CD8-positive, alpha-beta memory T cell (primary cell): ENCODE results near the gene DDX1. TPM values are rescaled to one million over a fixed set of nuclear protein-coding genes. Genes with fewer than 3 reads are reported as not detected.

Experiments used
- CTCF ChIA-PET: fragments of 350-600 bp; sonication (Branson Sonifier 250); formaldehyde crosslinking; loops from one replicate; lab custom pipeline; 2021; ENCODE audit warnings: antibody characterized with exemption; lab: Charles Lee
- POLR2A ChIA-PET: fragments of 350-600 bp; sonication (Branson Sonifier 250); formaldehyde crosslinking; loops from one replicate; lab custom pipeline; 2021; ENCODE audit warnings: antibody characterized with exemption; lab: Charles Lee
- DNase-seq, 5 donors: peaks; one replicate each; pipeline versions ENCODE4 v3.0.0 to v3.0.0-alpha.2; 2020 to 2022; ENCODE audit warnings: mixed read lengths in 1 of 5
- H3K27ac ChIP-seq: one replicate; pipeline ENCODE4 v1.7.0; 2013; ENCODE audit warnings: low read depth, mild to moderate bottlenecking, low read length, moderate library complexity
- H3K27me3 ChIP-seq: 2 replicates; pipeline ENCODE4 v1.7.0; 2013; ENCODE audit warnings: low read length, mild to moderate bottlenecking; ENCODE audit not compliant: insufficient read depth, poor library complexity, severe bottlenecking
- H3K36me3 ChIP-seq: 2 replicates; pipeline ENCODE4 v1.7.0; 2013; ENCODE audit warnings: mild to moderate bottlenecking, low read length, moderate library complexity; ENCODE audit not compliant: insufficient read depth
- H3K4me1 ChIP-seq: 2 replicates; pipeline ENCODE4 v1.7.0; 2013; ENCODE audit warnings: mild to moderate bottlenecking, low read length, moderate library complexity; ENCODE audit not compliant: insufficient read depth
- H3K4me3 ChIP-seq: 2 replicates; pipeline ENCODE4 v1.7.0; 2013; ENCODE audit warnings: mild to moderate bottlenecking, low read length
- H3K9me3 ChIP-seq: 2 replicates; pipeline ENCODE4 v1.7.0; 2013; ENCODE audit warnings: mild to moderate bottlenecking, low read length
- H3K27ac Mint-ChIP-seq, 8 donors: one replicate each; pipeline ENCODE4 v1.8.0; 2020 to 2021; ENCODE audit warnings: mixed read lengths in 8 of 8, mild to moderate bottlenecking in 6 of 8, inconsistent platforms in 3 of 8, moderate library complexity in 3 of 8
- H3K27me3 Mint-ChIP-seq, 2 donors: one replicate each; pipeline ENCODE4 v1.8.0; 2020 to 2021; ENCODE audit warnings: mixed read lengths in 2 of 2, mild to moderate bottlenecking in 1 of 2, moderate library complexity in 1 of 2
- H3K36me3 Mint-ChIP-seq, 3 donors: one replicate each; pipeline ENCODE4 v1.8.0; 2020 to 2021; ENCODE audit warnings: mixed read lengths in 3 of 3, inconsistent platforms in 1 of 3, mild to moderate bottlenecking in 1 of 3
- H3K4me1 Mint-ChIP-seq, 3 donors: one replicate each; pipeline ENCODE4 v1.8.0; 2020 to 2021; ENCODE audit warnings: mixed read lengths in 3 of 3, inconsistent platforms in 1 of 3, mild to moderate bottlenecking in 1 of 3
- H3K4me3 Mint-ChIP-seq, 7 donors: one replicate each; pipeline ENCODE4 v1.8.0; 2020 to 2021; ENCODE audit warnings: mixed read lengths in 7 of 7, mild to moderate bottlenecking in 6 of 7, moderate library complexity in 4 of 7, inconsistent platforms in 2 of 7
- H3K9me3 Mint-ChIP-seq, 5 donors: one replicate each; pipeline ENCODE4 v1.8.0; 2020 to 2022; ENCODE audit warnings: mixed read lengths in 5 of 5, mild to moderate bottlenecking in 3 of 5, moderate library complexity in 2 of 5, inconsistent platforms in 1 of 5
- polyA plus RNA-seq: library from polyadenylated mRNA; unstranded; fragments of 300-500 nt; fragmentation: Illumina TruSeq; gene quantifications from one replicate; pipeline ENCODE4 v1.2.3, GENCODE V29; 2021
- total RNA-seq, 2 experiments: library from RNA; stranded (reverse); gene quantifications; one replicate each; pipeline ENCODE4 v1.2.3, GENCODE V29; 2021

The DDX1 gene
- total and polyA plus RNA-seq, 3 experiments from 2014 or later = 54.1 to 137 (median 132) TPM

DNA sequence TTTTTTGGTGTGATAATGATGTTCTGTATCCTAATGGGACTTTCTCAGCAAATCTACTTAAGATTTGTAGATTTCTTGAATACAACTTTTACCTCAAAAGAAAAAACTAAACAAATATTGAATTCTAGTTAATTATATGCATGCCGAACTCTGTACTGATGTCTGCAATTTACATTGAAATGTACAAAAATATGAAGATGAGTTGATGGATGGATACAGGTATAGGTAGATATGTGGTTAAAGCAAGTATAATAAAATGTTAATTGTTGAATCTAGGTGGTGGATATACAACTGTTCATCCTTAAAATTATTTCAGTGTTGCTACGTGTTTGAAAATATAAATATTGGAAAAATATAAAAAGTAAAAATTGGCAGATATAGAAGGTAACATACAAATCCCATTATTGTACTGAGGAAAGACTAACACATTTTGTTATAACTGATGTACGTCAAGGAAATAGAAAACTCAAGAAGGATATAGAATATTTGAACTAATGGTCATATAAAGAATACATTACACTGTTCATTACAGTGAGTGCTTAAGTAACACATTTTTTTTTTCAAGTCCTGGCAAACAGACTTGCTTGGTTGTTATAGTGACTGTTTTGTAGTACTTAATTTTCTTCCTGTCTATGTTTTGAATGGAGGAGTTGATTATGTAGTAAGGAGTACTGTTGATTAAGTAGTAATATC is 33.8 kb downstream of the DDX1 start:
- no peak overlapping the region for H3K4me3 Mint-ChIP-seq
- H3K27ac Mint-ChIP-seq = peak overlapping the region in 1 of 8 donors; percentile 44
- Histone ChIP-seq H3K4me3 (no peak overlapping the region), H3K27ac (no peak overlapping the region), H3K9me3 (no peaks in the 10 kb centered on the region), H3K27me3 (no peaks in the 10 kb centered on the region), H3K36me3 (peaks cover 35% of the 10 kb centered on the region), H3K4me1 (no peaks in the 10 kb centered on the region)
- no peaks in the 10 kb centered on the region for H3K9me3 Mint-ChIP-seq
- CTCF ChIA-PET = no interaction called here
- H3K4me1 Mint-ChIP-seq = no peaks in the 10 kb centered on the region
- POLR2A ChIA-PET = no interaction called here
- H3K36me3 Mint-ChIP-seq = peaks cover 16 to 87% (median 42%) of the 10 kb centered on the region in 3 donors
- DNase-seq = no peak
- no peaks in the 10 kb centered on the region for H3K27me3 Mint-ChIP-seq

DNA sequence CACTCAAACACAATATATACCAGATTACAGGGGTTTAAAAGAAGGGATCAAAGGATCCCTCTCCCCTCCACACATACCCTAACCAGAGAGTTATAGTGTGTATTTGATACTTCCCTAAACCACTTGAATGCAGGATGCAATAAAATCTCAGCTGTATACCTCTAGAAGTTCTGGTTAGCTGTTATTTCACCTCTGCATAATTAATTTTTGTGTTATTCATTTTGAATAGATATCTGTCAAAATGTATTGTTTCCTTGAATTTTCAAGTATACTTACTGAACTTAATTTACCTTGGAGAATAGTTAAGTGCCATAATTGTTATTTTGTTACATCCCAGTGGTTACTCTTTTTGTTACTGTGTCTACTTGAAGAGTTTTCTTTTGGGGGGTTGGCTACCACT is 34.5 kb downstream of the DDX1 start:
- peak overlapping the region in 3 of 8 donors; percentile 3 to 44 (median 21) for H3K27ac Mint-ChIP-seq
- H3K27me3 Mint-ChIP-seq = no peaks in the 10 kb centered on the region
- ChIA-PET POLR2A (no interaction called here), CTCF (no interaction called here)
- no peaks in the 10 kb centered on the region for H3K27me3 ChIP-seq
- no peaks in the 10 kb centered on the region for H3K9me3 Mint-ChIP-seq
- no peaks in the 10 kb centered on the region for H3K9me3 ChIP-seq
- no peak overlapping the region for H3K4me3 ChIP-seq
- H3K4me1 ChIP-seq = no peaks in the 10 kb centered on the region
- H3K27ac ChIP-seq = no peak overlapping the region
- peaks cover 38% of the 10 kb centered on the region for H3K36me3 ChIP-seq
- no peak for DNase-seq
- H3K36me3 Mint-ChIP-seq = peaks cover 16 to 88% (median 41%) of the 10 kb centered on the region in 3 donors
- no peak overlapping the region for H3K4me3 Mint-ChIP-seq
- H3K4me1 Mint-ChIP-seq = no peaks in the 10 kb centered on the region

DNA sequence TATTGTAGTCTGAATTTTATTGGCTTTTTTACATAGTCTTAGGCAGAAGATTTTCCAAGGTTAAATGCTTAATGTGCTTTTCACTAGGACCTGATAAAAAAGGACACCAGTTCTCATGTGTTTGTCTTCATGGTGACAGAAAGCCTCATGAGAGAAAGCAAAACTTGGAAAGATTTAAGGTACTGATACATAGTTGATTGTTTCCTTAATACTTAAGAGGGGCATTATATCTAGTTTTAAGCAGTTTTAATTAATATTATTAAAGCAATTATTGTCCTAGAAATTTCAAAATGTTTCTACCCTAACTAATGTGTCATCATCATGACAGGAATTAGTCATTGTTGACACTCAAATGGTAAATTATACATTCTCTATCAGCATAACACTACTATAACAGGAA is 35.3 kb downstream of the DDX1 start:
- Mint-ChIP-seq H3K36me3 (peaks cover 16 to 91% (median 43%) of the 10 kb centered on the region in 3 donors), H3K9me3 (no peaks in the 10 kb centered on the region), H3K4me1 (no peaks in the 10 kb centered on the region), H3K27ac (peak overlapping the region in 3 of 8 donors; percentile 9 to 47 (median 23)), H3K27me3 (no peaks in the 10 kb centered on the region), H3K4me3 (no peak overlapping the region)
- no peaks in the 10 kb centered on the region for H3K4me1 ChIP-seq
- H3K27ac ChIP-seq = no peak overlapping the region
- H3K36me3 ChIP-seq = peaks cover 39% of the 10 kb centered on the region
- no peaks in the 10 kb centered on the region for H3K27me3 ChIP-seq
- ChIA-PET POLR2A (no interaction called here), CTCF (no interaction called here)
- DNase-seq = no peak
- no peaks in the 10 kb centered on the region for H3K9me3 ChIP-seq
- H3K4me3 ChIP-seq = no peak overlapping the region

DNA sequence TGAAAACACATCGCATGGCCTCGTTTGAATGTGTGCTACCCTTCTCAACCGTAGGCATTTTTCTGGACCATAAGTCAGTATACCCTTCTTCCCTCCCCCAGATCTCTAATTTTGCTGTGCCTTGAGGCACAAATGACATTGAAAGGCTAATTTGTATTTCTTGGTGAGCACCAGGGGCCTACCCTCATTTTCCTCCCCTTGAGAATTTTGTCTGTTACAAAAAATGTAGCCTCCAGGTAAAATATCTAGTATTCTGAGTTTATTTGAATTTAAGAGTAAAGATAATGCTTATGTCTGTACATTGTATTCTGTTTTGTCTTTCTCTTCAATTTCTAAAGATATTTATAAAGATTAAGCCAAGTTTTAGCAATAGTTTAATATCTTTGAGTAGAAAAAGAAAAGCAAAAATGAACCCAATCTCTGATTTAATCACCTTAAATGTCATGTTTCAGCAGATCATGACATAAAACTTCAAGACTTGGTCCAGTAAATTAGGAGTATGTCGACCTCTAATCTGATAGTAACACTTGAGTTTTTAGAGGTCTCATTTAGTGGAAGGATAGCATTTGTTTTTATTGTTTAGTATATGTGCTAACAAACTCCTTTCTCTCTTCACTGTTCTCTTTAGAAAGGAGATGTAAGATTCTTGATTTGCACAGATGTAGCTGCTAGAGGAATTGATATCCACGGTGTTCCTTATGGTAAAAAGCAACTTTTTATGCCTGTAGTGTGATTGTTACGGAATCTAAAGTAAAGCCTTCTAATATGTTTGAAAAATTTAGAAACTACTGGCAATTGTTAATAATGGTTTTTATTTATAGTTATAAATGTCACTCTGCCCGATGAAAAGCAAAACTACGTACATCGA is 36.4 kb downstream of the DDX1 start:
- no peaks in the 10 kb centered on the region for H3K27me3 ChIP-seq
- H3K36me3 ChIP-seq = peaks cover 50% of the 10 kb centered on the region
- no peak overlapping the region for H3K4me3 ChIP-seq
- Mint-ChIP-seq H3K36me3 (peaks cover 16 to 93% (median 40%) of the 10 kb centered on the region in 3 donors), H3K4me1 (no peaks in the 10 kb centered on the region), H3K9me3 (no peaks in the 10 kb centered on the region), H3K27ac (peak overlapping the region in 3 of 8 donors; percentile 21 to 39 (median 24)), H3K27me3 (no peaks in the 10 kb centered on the region), H3K4me3 (no peak overlapping the region)
- H3K9me3 ChIP-seq = no peaks in the 10 kb centered on the region
- CTCF ChIA-PET = no interaction called here
- no peak overlapping the region for H3K27ac ChIP-seq
- no peak for DNase-seq
- POLR2A ChIA-PET = no interaction called here
- no peaks in the 10 kb centered on the region for H3K4me1 ChIP-seq

DNA sequence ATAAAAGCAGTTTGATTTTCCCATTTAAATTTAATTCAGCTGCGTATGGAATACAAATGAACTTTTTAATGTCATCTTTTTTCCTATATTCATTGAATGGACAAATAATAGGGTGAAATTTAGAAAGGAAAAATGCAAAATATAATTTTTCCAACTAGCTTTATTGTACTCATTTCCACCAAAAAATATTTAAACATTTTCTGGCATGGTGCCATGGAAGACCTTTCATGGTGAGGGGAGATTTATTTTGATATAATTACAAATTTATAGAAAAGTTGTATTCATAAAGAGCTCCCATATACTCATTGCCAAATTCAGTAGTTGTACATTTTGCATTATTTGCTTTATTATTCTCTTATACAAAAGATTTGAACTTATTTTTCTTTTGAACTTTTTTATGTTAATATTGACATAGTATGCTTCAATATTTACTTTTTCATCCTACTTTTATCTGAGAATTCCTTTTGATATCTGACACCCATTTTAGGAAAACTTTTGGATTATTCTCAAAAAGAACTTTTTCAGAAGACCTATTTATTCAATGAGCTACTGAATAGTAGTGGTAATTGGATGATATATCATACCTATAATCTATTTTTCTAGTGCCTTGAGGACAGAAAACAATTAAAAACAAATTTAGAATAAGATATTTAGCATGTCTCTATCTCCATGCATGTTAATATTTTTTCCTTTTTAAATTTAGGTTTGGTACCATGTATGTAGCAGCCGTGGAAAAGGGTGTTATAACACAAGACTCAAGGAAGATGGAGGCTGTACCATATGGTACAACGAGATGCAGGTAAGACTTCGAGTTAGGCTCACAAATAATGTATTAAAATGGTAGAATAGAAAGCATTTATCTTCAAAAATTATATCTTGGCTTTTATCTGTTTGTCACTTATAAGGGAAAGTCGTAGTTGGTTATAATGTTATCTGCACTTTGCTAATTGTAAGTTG is 37.5 kb downstream of the DDX1 start:
- DNase-seq = no peak
- Mint-ChIP-seq H3K27me3 (no peaks in the 10 kb centered on the region), H3K4me1 (no peaks in the 10 kb centered on the region), H3K4me3 (no peak overlapping the region), H3K9me3 (no peaks in the 10 kb centered on the region), H3K27ac (peak overlapping the region in 1 of 8 donors; percentile 43), H3K36me3 (peaks cover 5 to 91% (median 30%) of the 10 kb centered on the region in 3 donors)
- Histone ChIP-seq H3K4me1 (no peaks in the 10 kb centered on the region), H3K4me3 (no peak overlapping the region), H3K27ac (no peak overlapping the region), H3K27me3 (no peaks in the 10 kb centered on the region), H3K9me3 (no peaks in the 10 kb centered on the region), H3K36me3 (peaks cover 46% of the 10 kb centered on the region)
- POLR2A ChIA-PET = no interaction called here
- CTCF ChIA-PET = no interaction called here

DNA sequence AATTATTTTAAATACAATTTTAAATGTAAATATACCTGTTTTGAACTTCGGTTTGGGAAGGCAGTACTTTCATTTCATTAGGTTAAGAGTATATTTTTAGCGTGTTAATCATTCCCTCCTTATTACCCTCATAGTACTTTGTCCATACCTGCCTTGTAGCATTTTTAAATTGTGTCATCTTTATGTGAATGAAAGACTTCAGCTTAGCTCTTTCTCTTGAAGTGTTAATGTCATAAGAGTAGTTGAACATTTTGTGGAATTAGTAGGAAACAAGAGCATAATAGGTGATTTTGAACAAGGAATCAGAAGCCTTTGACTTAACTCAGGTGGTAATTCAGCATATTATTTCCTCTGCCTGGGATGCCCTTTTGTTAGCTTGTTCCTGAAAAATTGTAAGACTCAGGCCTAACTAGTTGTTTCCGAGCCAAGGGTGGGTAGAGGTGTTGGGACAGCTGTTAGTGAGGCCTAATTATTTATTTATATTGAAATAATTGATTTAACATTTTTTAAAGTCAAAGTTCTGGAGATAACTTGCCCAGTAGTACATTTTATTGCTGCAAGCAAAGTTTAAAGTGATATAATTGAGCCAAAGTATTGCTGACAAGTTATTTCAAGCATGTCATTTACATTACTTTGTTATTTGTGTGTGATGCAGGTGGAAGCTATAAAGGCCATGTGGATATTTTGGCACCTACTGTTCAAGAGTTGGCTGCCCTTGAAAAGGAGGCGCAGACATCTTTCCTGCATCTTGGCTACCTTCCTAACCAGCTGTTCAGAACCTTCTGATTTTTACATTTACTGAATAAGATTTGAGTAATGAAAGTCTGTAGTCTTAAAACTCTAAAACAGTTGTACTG is 38.7 kb downstream of the DDX1 start:
- Mint-ChIP-seq H3K36me3 (peaks cover 0 to 88% (median 24%) of the 10 kb centered on the region in 3 donors), H3K4me1 (no peaks in the 10 kb centered on the region), H3K27me3 (no peaks in the 10 kb centered on the region), H3K27ac (peak overlapping the region in 1 of 8 donors; percentile 11), H3K4me3 (no peak overlapping the region), H3K9me3 (no peaks in the 10 kb centered on the region)
- ChIA-PET POLR2A (no interaction called here), CTCF (no interaction called here)
- DNase-seq = no peak
- Histone ChIP-seq H3K27ac (no peak overlapping the region), H3K4me1 (no peaks in the 10 kb centered on the region), H3K4me3 (no peak overlapping the region), H3K36me3 (peaks cover 40% of the 10 kb centered on the region), H3K27me3 (no peaks in the 10 kb centered on the region), H3K9me3 (no peaks in the 10 kb centered on the region)

DNA sequence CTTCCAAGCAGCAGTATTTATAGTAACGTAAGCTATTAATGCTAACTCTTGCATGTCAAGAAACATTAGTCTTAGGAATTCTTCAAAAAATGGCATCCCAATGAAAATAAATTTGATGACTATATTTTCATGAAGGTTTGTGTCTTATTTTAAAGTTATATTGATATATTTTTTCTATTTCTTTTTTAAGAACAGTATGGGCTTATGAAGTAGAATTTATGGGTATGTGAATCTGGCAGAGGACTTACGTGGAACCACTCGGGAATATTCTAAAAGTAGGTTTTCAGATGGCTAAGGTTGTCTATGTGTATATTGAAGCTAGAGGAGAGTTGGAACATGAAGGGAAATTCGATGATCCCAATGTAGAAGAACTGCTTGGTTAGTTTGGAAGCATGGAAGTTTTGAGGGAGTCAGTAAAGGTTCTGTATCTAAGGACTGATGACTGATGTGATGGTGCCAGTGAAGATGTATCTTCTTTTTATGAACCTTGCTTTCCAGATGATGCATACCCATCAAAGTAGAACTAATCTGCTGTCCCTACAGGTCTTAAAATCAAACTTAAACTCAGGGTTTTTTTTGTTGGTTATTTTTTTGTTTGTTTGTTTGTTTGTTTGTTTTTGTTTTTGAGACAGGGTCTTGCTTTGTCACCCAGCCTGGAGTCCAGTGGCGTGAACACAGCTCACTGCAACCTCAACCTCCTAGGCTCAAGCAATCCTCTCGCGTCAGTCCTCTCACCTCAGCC is 39.5 kb downstream of the DDX1 start:
- ChIA-PET CTCF (interaction anchor here (1.2 kb wide), 1 partner anchor 32 kb away, joined by 3 read pairs; no protein-coding TSS in a partner anchor), POLR2A (no interaction called here)
- H3K4me3 ChIP-seq = no peak overlapping the region
- no peak for DNase-seq
- Mint-ChIP-seq H3K4me3 (no peak overlapping the region), H3K9me3 (no peaks in the 10 kb centered on the region), H3K27me3 (no peaks in the 10 kb centered on the region), H3K36me3 (peaks cover 0 to 86% (median 18%) of the 10 kb centered on the region in 3 donors), H3K27ac (peak overlapping the region in 3 of 8 donors; percentile 2 to 28 (median 4)), H3K4me1 (no peaks in the 10 kb centered on the region)
- H3K27me3 ChIP-seq = no peaks in the 10 kb centered on the region
- H3K4me1 ChIP-seq = no peaks in the 10 kb centered on the region
- no peaks in the 10 kb centered on the region for H3K9me3 ChIP-seq
- H3K36me3 ChIP-seq = peaks cover 40% of the 10 kb centered on the region
- H3K27ac ChIP-seq = no peak overlapping the region
